Activated CD4-positive, alpha-beta T cell treated with anti-CD3 and anti-CD28 coated beads, Interleukin-10, Interleukin-2, amounts not matched to agents 100 ng/mL and 50 ng/mL, durations not matched to agents 16 hours and 8 hours (primary cell): ENCODE measurements around the gene CYP4F8.
"Not testable (repeated sequence)": the region's sequence is repeated elsewhere in the genome, so short reads cannot be mapped to it uniquely, and the experiment has no call there.

Experiments used
- DNase-seq: peaks from one replicate; pipeline ENCODE4 v3.0.0-alpha.2; 2020

Gene CYP4F8

DNA sequence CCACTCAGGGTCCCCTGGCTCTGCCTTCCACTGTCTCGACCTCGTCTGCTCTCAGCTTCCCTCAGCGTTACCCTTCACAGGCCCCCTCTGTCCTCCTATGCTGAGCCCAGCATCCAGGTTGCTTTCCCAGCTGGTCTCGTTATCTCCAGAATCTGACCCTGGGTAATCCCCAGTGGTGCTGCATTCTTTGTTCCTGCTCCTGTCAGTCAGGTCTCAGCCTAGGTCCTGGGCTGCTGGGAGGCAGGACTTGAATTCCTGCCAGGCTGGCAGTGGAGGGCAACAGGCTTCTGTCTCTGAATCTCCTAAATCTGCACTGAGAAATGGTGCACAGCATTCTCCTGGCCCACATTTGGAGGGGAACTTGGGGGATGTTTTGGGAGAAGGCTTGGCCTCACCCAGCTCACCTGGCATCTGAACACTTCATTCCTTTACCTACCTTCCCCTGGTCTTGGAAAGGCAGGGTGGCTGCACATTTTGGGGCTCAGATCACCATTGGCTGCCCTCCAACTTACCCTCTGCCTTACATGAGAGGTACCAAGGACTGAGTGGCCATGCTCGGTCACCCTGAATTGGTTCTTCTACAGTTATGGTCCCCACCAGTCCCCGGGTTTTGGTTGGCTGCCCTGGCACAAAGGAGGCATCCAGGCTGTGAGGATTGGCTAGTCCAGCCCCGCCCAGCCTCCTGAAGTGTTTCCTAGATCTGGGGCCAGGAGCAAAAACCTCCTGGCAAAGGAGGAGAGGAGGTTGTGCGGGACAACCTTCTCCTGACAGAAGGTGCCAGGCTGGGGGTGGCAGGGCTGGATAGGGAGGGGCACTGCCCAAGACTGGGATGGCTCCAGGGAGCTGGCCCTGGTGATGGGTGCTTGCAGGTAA lies at the start of gene CYP4F8:
Gene CYP4F8, plus strand, starts transcription at position 712 of the 873 bp plus-strand sequence. CDS start 399 bp downstream, outside the sequence.
- no peak for DNase-seq

DNA sequence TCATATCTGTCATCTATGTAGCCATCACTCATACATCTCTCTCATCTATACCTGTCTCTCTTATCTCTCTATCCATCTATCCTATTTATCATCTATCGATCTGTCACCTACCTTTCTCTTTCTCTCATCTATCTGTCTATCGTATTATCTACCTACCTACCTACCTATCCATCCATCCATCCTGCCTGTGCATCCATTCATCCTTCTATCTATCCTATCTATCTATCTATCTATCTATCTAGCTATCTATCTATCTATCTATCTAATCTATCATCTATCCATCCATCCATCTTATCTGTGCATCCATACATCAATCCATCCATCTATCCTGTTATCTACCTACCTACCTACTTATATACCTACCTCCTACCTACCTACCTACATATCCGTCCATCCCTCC lies 44.6 kb upstream of the CYP4F8 start:
- DNase-seq = no peak

- DNase-seq = no peak
Observed at GRCh38 chr19:15575406-15575805, 39.6 kb upstream of the CYP4F8 start.

GRCh38 chr19:15576526-15577156 lies 38.4 kb upstream of the CYP4F8 start:
- no peak for DNase-seq

DNA sequence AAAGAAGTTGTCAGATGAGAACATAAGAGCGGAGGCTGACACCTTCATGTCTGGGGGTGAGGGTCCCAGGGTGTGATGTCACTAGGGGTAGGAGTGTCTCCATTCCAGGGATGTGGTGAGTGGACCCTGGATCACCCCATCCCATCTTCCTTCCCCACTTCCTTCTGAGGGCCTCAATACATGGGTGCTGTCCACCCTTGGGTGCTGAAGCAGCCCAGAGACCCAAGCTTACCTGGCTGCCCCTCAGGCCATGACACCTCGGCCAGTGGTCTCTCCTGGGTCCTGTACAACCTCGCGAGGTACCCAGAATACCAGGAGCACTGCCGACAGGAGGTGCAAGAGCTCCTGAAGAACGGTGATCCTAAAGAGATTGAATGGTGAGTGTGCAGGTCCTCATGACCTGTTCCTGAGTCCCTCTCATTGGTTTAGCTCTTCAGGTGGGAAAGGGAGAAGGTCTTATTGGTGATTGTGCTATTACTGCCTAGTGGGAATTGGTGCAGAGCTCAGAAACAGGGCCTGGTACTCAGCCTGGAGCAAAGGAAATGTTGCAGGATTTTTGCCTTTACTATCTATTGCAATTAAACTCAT lies 37.7 kb upstream of the CYP4F8 start:
- DNase-seq = no peak

DNA sequence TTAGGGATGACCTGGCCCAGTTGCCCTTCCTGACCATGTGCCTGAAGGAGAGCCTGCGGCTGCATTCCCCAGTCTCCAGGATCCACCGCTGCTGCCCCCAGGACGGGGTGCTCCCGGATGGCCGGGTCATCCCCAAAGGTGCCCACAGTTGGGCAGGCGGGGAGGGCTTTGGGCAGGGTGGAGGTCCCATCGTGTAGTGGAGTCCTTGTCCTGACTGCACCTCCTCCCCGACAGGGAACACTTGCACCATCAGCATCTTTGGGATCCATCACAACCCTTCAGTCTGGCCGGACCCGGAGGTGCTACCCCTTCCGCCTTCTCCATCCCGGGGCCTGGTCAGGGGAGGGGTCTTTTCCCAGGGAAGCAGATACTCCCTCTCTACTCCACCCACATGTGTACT lies 31.7 kb upstream of the CYP4F8 start:
- DNase-seq = no peak

- DNase-seq = no peak
Observed at GRCh38 chr19:15584095-15584494, 30.9 kb upstream of the CYP4F8 start.

- peak; percentile 84 for DNase-seq
Observed at GRCh38 chr19:15584541-15585115, 30.4 kb upstream of the CYP4F8 start.

DNA sequence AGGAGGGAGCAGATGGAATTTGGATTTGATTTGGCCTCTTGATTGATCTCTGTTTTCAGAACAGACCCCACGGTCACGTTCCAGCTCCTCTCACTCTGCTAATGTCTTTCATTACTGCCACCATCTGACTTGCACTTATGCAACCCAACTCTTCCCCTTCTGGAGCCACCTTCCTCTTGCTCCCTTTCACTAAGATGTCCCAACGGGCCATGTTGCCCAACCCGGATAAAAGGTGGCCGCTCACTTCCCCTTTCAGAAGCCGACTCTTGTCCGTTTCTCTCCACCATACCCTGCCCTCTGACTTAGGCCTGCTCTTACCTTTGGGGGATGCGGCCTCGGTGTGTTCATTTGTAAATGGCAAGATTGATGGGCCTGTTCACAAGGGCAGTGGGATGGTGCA lies 27.4 kb upstream of the CYP4F8 start:
- no peak for DNase-seq

- no peak for DNase-seq
Observed at GRCh38 chr19:15588265-15588664, 26.8 kb upstream of the CYP4F8 start.

GRCh38 chr19:15589760-15590451 lies 25.1 kb upstream of the CYP4F8 start:
- no peak for DNase-seq

GRCh38 chr19:15591796-15592195 lies 23.2 kb upstream of the CYP4F8 start:
- DNase-seq = no peak

DNA sequence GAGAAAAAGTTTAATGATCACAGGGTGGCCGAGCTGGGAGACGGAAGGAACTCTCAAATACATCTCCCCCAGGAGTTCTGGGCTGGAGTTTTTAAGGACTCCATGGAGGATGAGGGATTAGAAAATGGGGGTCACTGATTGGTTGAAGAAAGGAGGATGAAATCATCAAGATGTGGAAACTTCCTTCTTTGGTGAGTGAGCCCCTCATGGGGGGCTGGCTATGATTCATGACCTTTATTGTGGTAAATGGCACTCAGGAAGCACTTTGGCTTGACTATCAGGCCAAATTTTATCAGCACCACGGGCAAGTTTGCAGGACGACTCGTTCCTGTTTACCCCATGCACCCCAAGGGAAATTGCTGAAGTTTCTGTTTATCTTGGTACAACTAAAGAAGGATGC lies 22.5 kb upstream of the CYP4F8 start:
- DNase-seq = not testable (repeated sequence)

DNA sequence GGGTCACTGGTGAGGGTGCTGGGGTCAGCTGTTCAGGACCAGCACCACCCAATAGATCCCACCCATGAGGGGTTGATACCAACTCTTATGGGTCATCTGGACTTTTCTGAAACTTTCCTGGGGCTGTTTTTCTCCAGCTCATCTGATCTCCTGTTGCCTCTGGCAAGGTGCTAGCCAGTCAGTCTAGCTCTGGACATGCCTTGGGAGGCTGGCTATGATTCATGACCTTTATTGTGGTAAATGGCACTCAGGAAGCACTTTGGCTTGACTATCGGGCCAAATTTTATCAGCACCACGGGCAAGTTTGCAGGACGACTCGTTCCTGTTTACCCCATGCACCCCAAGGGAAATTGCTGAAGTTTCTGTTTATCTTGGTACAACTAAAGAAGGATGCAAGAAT lies 21.3 kb upstream of the CYP4F8 start:
- not testable (repeated sequence) for DNase-seq

DNA sequence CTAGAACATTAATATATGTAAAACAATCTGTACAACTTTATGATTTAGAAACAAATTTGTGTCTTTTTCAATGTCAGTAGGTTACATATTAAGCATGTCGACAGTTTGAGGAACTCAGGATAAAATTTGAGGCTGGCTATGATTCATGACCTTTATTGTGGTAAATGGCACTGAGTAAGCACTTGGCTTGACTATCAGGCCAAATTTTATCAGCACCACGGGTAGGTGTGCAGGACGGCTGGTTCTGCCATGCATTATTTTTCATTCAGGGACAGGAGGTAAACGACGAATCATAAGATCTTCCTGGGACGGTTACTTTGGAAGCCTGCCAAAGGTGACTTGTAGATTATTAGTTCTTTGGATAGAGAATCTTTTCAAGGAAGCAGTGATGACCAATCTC lies 19.9 kb upstream of the CYP4F8 start:
- no peak for DNase-seq

GRCh38 chr19:15607978-15608925 lies 6.8 kb upstream of the CYP4F8 start:
- DNase-seq = not testable (repeated sequence)

GRCh38 chr19:15609261-15609660 lies 5.8 kb upstream of the CYP4F8 start:
- DNase-seq = no peak

- DNase-seq = no peak
Observed at GRCh38 chr19:15612342-15612741, 2.7 kb upstream of the CYP4F8 start.

- no peak for DNase-seq
Observed at GRCh38 chr19:15613338-15613737, 1.7 kb upstream of the CYP4F8 start.

DNA sequence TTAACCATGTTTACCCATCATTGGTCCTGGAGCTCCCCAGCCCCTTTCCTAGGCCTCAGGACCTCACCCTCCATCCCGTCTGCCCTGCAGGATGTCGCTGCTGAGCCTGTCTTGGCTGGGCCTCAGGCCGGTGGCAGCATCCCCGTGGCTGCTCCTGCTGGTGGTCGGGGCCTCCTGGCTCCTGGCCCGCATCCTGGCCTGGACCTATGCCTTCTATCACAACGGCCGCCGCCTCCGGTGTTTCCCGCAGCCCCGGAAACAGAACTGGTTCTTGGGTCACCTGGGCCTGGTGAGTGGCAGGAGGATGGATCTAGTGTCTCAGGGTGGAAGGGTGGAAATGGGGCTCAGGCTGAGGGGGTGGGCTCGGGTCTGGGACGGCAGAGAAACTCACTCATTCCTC lies 508 bp downstream of the CYP4F8 start:
- DNase-seq = no peak

- DNase-seq = no peak
Observed at GRCh38 chr19:15616183-15616582, 1.2 kb downstream of the CYP4F8 start.
